Transverse colon (tissue), 3 donors: ENCODE results near the gene PPP4R3A.

Source experiments
- CTCF ChIP-seq, 5 experiments: fragments of 200-600 bp in 3 of 5; fragments of 450-650 bp in 2 of 5; sonication (generic) in 3 of 5; IDR thresholded peaks; 1 replicate in 2 of 5; 2 replicates in 3 of 5; pipeline ENCODE4 v1.5.1; 2016 to 2017; ENCODE audit warnings: antibody characterized with exemption in 5 of 5, inconsistent platforms in 3 of 5, mild to moderate bottlenecking in 2 of 5, moderate library complexity in 1 of 5
- EP300 ChIP-seq: sonication (generic); formaldehyde crosslinking; IDR thresholded peaks from one replicate; pipeline ENCODE4 v1.6.1; 2017; ENCODE audit warnings: antibody characterized with exemption, low read depth
- POLR2A ChIP-seq: fragments of 450-650 bp; IDR thresholded peaks from one replicate; pipeline ENCODE4 v1.6.1; 2016; ENCODE audit warnings: antibody characterized with exemption, mild to moderate bottlenecking, moderate library complexity

GRCh38 chr14:91470216-91470615 lies 39.9 kb downstream of the PPP4R3A start:
- TF ChIP-seq EP300 = no peak
- TF ChIP-seq POLR2A = no peak
- no peak for TF ChIP-seq CTCF (IDR thresholded peaks at IDR 0.05)
